WTC11 (cell line): ENCODE results near the gene ANGPTL3. TPM values are rescaled to one million over a fixed set of nuclear protein-coding genes. Genes with fewer than 3 reads are reported as not detected.
"Not testable (repeated sequence)": the region's sequence is repeated elsewhere in the genome, so short reads cannot be mapped to it uniquely, and the experiment has no call there.

ENCODE experiments used
- ATAC-seq: fragments of 200-7000 bp; cut with Tn5 transposase; 2 replicates; pipeline ENCODE4 v1.10.0; 2021; ENCODE audit warnings: mild to moderate bottlenecking, moderate library complexity
- CTCF ChIA-PET: fragments of 300-600 bp; sonication (Branson Sonifier 250); formaldehyde crosslinking; loops from one replicate; lab custom pipeline; 2021; ENCODE audit warnings: antibody characterized with exemption; lab: Charles Lee
- POLR2A ChIA-PET: fragments of 350-600 bp; sonication (Branson Sonifier 250); formaldehyde crosslinking; loops from one replicate; lab custom pipeline; 2021; ENCODE audit warnings: antibody characterized with exemption; lab: Charles Lee
- DNase-seq: peaks from one replicate; pipeline ENCODE4 v3.0.0; 2021; ENCODE audit warnings: low spot score
- H3K27ac Mint-ChIP-seq: 2 replicates; pipeline ENCODE4 v1.8.0; 2021; ENCODE audit warnings: mixed read lengths
- H3K27me3 Mint-ChIP-seq: 2 replicates; pipeline ENCODE4 v1.8.0; 2021; ENCODE audit warnings: low read depth, mild to moderate bottlenecking, moderate library complexity, mixed read lengths
- H3K36me3 Mint-ChIP-seq: 2 replicates; pipeline ENCODE4 v1.8.0; 2021; ENCODE audit warnings: mixed read lengths
- H3K4me1 Mint-ChIP-seq: 2 replicates; pipeline ENCODE4 v1.8.0; 2022; ENCODE audit warnings: mixed read lengths
- H3K4me3 Mint-ChIP-seq: 2 replicates; pipeline ENCODE4 v1.8.0; 2021; ENCODE audit warnings: mild to moderate bottlenecking, moderate library complexity, mixed read lengths
- H3K9me3 Mint-ChIP-seq: 2 replicates; pipeline ENCODE4 v1.8.0; 2021; ENCODE audit warnings: mixed read lengths
- CBFB ChIP-seq: sonication (generic); formaldehyde crosslinking; IDR thresholded peaks from 2 replicates; pipeline ENCODE4 v1.8.1; 2022; ENCODE audit warnings: mild to moderate bottlenecking, low read depth, missing genetic modification reagents
- CREB1 ChIP-seq: sonication (generic); formaldehyde crosslinking; IDR thresholded peaks from 2 replicates; pipeline ENCODE4 v1.8.0; 2023; ENCODE audit warnings: mild to moderate bottlenecking, missing genetic modification reagents
- E2F4 ChIP-seq: sonication (generic); formaldehyde crosslinking; IDR thresholded peaks from 2 replicates; pipeline ENCODE4 v1.8.1; 2022; ENCODE audit warnings: low read depth, mild to moderate bottlenecking, moderate library complexity, missing genetic modification reagents, borderline replicate concordance
- IRF1 ChIP-seq: sonication (generic); formaldehyde crosslinking; IDR thresholded peaks from 2 replicates; pipeline ENCODE4 v1.8.0; 2023; ENCODE audit warnings: missing genetic modification reagents
- JUN ChIP-seq: sonication (generic); formaldehyde crosslinking; IDR thresholded peaks from 2 replicates; pipeline ENCODE4 v1.8.0; 2023; ENCODE audit warnings: mild to moderate bottlenecking, missing genetic modification reagents
- KAT7 ChIP-seq: sonication (generic); formaldehyde crosslinking; IDR thresholded peaks from 2 replicates; pipeline ENCODE4 v1.8.1; 2023; ENCODE audit warnings: missing genetic modification reagents, mild to moderate bottlenecking, borderline replicate concordance
- MLX ChIP-seq: sonication (generic); formaldehyde crosslinking; IDR thresholded peaks from 2 replicates; pipeline ENCODE4 v1.8.1; 2023; ENCODE audit warnings: mild to moderate bottlenecking, missing genetic modification reagents, moderate library complexity
- PRDM15 ChIP-seq: sonication (generic); formaldehyde crosslinking; IDR thresholded peaks from 2 replicates; pipeline ENCODE4 v1.8.0; 2022; ENCODE audit warnings: missing genetic modification reagents
- SOX15 ChIP-seq: fragments of 250-450 bp; sonication (Bioruptor Pico); IDR thresholded peaks from 2 replicates; pipeline ENCODE4 v1.9.0; 2021; ENCODE audit warnings: mild to moderate bottlenecking
- STAT6 ChIP-seq: sonication (generic); formaldehyde crosslinking; conservative IDR thresholded peaks from 2 replicates; pipeline ENCODE4 v1.8.1; 2023; ENCODE audit warnings: mild to moderate bottlenecking, low read depth, missing genetic modification reagents, moderate library complexity
- USF2 ChIP-seq: sonication (generic); formaldehyde crosslinking; IDR thresholded peaks from 2 replicates; pipeline ENCODE4 v1.8.1; 2023; ENCODE audit warnings: mild to moderate bottlenecking, missing genetic modification reagents, moderate library complexity
- ZNF425 ChIP-seq: fragments of 250-450 bp; sonication (Bioruptor Pico); conservative IDR thresholded peaks from 2 replicates; pipeline ENCODE4 v1.9.0; 2021; ENCODE audit warnings: mild to moderate bottlenecking
- ZNF532 ChIP-seq: fragments of 250-450 bp; sonication (Bioruptor Pico); IDR thresholded peaks from 2 replicates; pipeline ENCODE4 v1.9.0; 2021; ENCODE audit warnings: mild to moderate bottlenecking, borderline replicate concordance
- total RNA-seq: library from RNA; stranded (reverse); gene quantifications from 3 replicates; pipeline ENCODE4 v1.2.3, GENCODE V29; 2021

ANGPTL3 gene
- total RNA-seq, 1 experiment from 2014 or later = not detected

- TF ChIP-seq PRDM15 (CRISPR knock-in tag) (no peak), SOX15 (no peak), IRF1 (CRISPR knock-in tag) (no peak), ZNF532 (no peak), STAT6 (CRISPR knock-in tag) (no peak), E2F4 (no peak), MLX (CRISPR knock-in tag) (no peak), CBFB (CRISPR knock-in tag) (no peak), CREB1 (CRISPR knock-in tag) (no peak)
- TF ChIP-seq, all 79 proteins: peak for 0
Measured at GRCh38 chr1:62608905-62609304, 11.6 kb downstream of the ANGPTL3 start (continued).

GRCh38 chr1:62610588-62610987 lies 13.3 kb downstream of the ANGPTL3 start:
- H3K9me3 Mint-ChIP-seq, H3K27me3 Mint-ChIP-seq, H3K36me3 Mint-ChIP-seq, H3K27ac Mint-ChIP-seq, ATAC-seq, DNase-seq, H3K4me3 Mint-ChIP-seq, CTCF ChIA-PET, POLR2A ChIA-PET: not testable (repeated sequence)
- peaks cover 12% of the 10 kb centered on the region for H3K4me1 Mint-ChIP-seq

- no peaks in the 10 kb centered on the region for H3K9me3 Mint-ChIP-seq
- no peak overlapping the region for H3K27ac Mint-ChIP-seq
- TF ChIP-seq KAT7 (CRISPR knock-in tag) (no peak), USF2 (CRISPR knock-in tag) (no peak), JUN (no peak), CREB1 (CRISPR knock-in tag) (no peak), ZNF425 (CRISPR knock-in tag) (no peak)
- peaks cover 5% of the 10 kb centered on the region for H3K36me3 Mint-ChIP-seq
- peaks cover 12% of the 10 kb centered on the region for H3K4me1 Mint-ChIP-seq
- DNase-seq (no peak), ATAC-seq (no peak)
- POLR2A ChIA-PET = no interaction called here
- H3K27me3 Mint-ChIP-seq = no peaks in the 10 kb centered on the region
- H3K4me3 Mint-ChIP-seq = no peak overlapping the region
- CTCF ChIA-PET = interaction anchor here (0.6 kb wide), 1 partner anchor 83 kb away, joined by 4 read pairs; no protein-coding TSS in a partner anchor
Measured at GRCh38 chr1:62612770-62613169, 15.4 kb downstream of the ANGPTL3 start.
